ENCODE results near the gene MAGOHB. TPM values are rescaled to one million over a fixed set of nuclear protein-coding genes. Genes with fewer than 3 reads are reported as not detected.

MAGOHB gene
- total RNA-seq, 1 donor from 2014 or later, result 28.8 TPM

DNA sequence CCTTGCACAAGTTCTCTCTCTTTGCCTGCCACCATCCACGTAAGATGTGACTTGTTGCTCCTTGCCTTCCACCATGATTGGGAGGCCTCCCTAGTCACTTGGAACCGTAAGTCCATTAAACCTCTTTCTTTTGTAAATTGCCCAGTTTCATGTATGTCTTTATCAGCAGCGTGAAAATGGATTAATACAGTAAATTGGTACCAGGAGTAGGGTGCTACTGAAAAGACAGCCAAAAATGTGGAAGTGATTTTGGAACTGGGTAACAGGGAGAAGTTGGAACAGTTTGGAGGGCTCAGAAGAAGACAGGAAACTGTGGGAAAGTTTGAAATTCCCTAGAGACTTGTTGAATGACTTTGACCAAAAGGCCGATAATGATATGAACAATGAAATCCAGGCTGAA is 32.5 kb upstream of the MAGOHB start:
- no peak overlapping the region for H3K4me3 Mint-ChIP-seq
- TF ChIP-seq, protein P1, sequence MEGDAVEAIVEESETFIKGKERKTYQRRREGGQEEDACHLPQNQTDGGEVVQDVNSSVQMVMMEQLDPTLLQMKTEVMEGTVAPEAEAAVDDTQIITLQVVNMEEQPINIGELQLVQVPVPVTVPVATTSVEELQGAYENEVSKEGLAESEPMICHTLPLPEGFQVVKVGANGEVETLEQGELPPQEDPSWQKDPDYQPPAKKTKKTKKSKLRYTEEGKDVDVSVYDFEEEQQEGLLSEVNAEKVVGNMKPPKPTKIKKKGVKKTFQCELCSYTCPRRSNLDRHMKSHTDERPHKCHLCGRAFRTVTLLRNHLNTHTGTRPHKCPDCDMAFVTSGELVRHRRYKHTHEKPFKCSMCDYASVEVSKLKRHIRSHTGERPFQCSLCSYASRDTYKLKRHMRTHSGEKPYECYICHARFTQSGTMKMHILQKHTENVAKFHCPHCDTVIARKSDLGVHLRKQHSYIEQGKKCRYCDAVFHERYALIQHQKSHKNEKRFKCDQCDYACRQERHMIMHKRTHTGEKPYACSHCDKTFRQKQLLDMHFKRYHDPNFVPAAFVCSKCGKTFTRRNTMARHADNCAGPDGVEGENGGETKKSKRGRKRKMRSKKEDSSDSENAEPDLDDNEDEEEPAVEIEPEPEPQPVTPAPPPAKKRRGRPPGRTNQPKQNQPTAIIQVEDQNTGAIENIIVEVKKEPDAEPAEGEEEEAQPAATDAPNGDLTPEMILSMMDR (IDR thresholded peaks at IDR 0.05), result no peak
- DNase-seq (no peak), ATAC-seq (ENCODE audit: low read depth) (no peak)
- no peaks in the 10 kb centered on the region for H3K4me1 Mint-ChIP-seq
- intact Hi-C loops (cut with micrococcal nuclease), result no loop called here
- H3K27me3 Mint-ChIP-seq, result peaks cover 12% of the 10 kb centered on the region
- peaks cover 7% of the 10 kb centered on the region for H3K36me3 Mint-ChIP-seq (ENCODE audit: low read depth)
- H3K9me3 Mint-ChIP-seq, result peaks cover 28% of the 10 kb centered on the region
- H3K27ac Mint-ChIP-seq, result no peak overlapping the region
- ChIA-PET CTCF (no interaction called here), POLR2A (no interaction called here)

DNA sequence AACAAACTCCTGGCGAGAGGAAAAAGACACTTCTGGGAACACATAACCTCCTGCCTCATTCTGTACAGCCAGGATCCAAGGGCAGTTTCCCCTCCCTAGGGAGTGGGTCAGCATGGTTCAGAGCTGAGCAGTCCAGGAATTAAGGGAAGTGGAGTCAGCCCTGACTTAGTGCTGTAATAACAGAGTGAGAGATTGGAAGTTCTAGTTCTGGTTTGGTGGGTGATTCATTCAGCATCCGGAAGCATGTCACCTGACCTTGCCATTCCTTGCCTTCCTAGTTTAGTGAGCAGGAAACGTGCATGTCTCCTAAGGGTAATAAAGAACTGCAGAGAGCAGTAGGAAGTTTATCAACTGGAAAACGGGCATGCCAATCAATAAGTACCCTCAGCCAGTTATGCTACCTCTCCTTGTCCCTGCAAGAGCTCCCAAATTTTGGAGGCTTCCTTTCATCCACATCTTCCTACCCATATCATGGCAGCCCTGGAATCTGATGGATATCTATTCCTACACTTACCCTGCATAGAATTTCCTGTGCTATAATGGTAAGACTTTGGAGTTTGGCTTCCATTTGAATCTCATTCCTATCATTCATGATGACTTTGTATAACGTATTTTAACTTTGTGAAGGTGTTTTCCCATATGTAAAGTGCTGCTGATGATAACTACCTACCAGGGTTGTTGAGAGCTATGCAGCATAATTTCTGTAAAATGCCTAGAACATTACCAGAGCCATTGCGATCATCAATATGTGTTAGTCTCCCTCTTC is 28.5 kb upstream of the MAGOHB start:
- no peak for DNase-seq
- ATAC-seq (ENCODE audit: low read depth), result no peak
- Mint-ChIP-seq H3K27me3 (peaks cover 12% of the 10 kb centered on the region), H3K27ac (no peak overlapping the region), H3K4me1 (no peaks in the 10 kb centered on the region), H3K4me3 (no peak overlapping the region), H3K36me3 (ENCODE audit: low read depth) (peaks cover 7% of the 10 kb centered on the region), H3K9me3 (peaks cover 21% of the 10 kb centered on the region)
- TF ChIP-seq, protein P1 (IDR thresholded peaks at IDR 0.05), result no peak
- CTCF ChIA-PET, result no interaction called here
- intact Hi-C loops (cut with micrococcal nuclease), result no loop called here
- POLR2A ChIA-PET, result no interaction called here

DNA sequence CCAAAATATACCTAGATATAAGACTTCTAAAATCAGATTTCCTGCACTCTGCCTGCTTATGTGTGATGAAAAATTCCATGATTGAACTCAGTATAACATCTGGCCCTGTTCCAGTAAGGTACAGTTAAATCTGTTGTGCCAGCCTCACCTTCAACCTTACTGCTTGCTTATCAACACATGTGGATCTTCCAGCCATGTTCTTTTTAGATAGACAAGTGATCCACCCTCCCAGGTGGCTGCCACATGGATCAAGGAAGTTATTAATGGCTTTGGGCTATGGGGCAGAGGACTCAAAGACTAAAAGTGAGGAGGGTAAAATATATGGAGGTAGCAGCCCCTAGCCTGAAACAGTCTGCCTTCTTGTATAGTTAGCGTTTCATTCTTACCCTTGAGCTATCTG is 25.3 kb upstream of the MAGOHB start:
- POLR2A ChIA-PET, result no interaction called here
- H3K27me3 Mint-ChIP-seq, result peaks cover 7% of the 10 kb centered on the region
- H3K4me1 Mint-ChIP-seq, result no peaks in the 10 kb centered on the region
- CTCF ChIA-PET, result no interaction called here
- no peak for ATAC-seq (ENCODE audit: low read depth)
- no peak overlapping the region for H3K27ac Mint-ChIP-seq
- no peak for DNase-seq
- intact Hi-C loops (cut with micrococcal nuclease), result no loop called here
- no peaks in the 10 kb centered on the region for H3K36me3 Mint-ChIP-seq (ENCODE audit: low read depth)
- no peaks in the 10 kb centered on the region for H3K9me3 Mint-ChIP-seq
- TF ChIP-seq, protein P1 (IDR thresholded peaks at IDR 0.05), result no peak
- H3K4me3 Mint-ChIP-seq, result no peak overlapping the region

DNA sequence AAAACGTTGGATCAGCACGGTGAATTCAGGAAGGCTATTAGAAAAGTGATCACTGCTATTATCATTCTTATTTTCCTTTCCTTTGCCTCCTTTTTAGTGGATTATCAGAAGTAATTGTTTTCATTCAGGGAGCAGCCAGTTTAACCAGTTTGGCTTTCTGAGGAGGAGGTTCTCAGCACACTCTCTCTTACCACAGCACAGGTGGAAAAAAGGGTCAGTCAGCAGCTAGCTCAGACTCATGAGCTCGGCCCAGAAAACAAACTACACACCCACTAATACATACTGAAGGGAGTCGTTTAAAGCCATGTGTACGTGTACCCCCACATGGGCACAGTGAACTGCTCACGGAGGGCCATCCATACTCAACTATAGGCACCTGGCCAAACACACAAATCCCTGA is 23.2 kb upstream of the MAGOHB start:
- no peak for DNase-seq
- CTCF ChIA-PET, result no interaction called here
- POLR2A ChIA-PET, result no interaction called here
- Mint-ChIP-seq H3K9me3 (no peaks in the 10 kb centered on the region), H3K36me3 (ENCODE audit: low read depth) (no peaks in the 10 kb centered on the region), H3K4me3 (no peak overlapping the region), H3K27me3 (peaks cover 5% of the 10 kb centered on the region), H3K27ac (no peak overlapping the region), H3K4me1 (no peaks in the 10 kb centered on the region)
- TF ChIP-seq, protein P1 (IDR thresholded peaks at IDR 0.05), result no peak
- no peak for ATAC-seq (ENCODE audit: low read depth)
- intact Hi-C loops (cut with micrococcal nuclease), result no loop called here

- Mint-ChIP-seq H3K9me3 (no peaks in the 10 kb centered on the region), H3K4me1 (no peaks in the 10 kb centered on the region), H3K27ac (no peak overlapping the region), H3K36me3 (ENCODE audit: low read depth) (no peaks in the 10 kb centered on the region), H3K4me3 (no peak overlapping the region), H3K27me3 (peaks cover 3% of the 10 kb centered on the region)
- intact Hi-C loops (cut with micrococcal nuclease), result no loop called here
- ChIA-PET CTCF (no interaction called here), POLR2A (no interaction called here)
- DNase-seq (no peak), ATAC-seq (ENCODE audit: low read depth) (no peak)
- TF ChIP-seq, protein P1 (IDR thresholded peaks at IDR 0.05), result no peak
Measured at GRCh38 chr12:10636124-10636523, 22.7 kb upstream of the MAGOHB start.
